SH-SY5Y (cell line): ENCODE data around the gene MSANTD3.

Experiments used
- GATA2 ChIP-seq: IDR thresholded peaks from 2 replicates; pipeline ENCODE4 v1.6.1; 2011; ENCODE audit warnings: mild to moderate bottlenecking, low read depth, low read length
- GATA3 ChIP-seq: IDR thresholded peaks from 2 replicates; pipeline ENCODE4 v1.6.1; 2011; ENCODE audit warnings: low read depth, mild to moderate bottlenecking, low read length, moderate library complexity

DNA sequence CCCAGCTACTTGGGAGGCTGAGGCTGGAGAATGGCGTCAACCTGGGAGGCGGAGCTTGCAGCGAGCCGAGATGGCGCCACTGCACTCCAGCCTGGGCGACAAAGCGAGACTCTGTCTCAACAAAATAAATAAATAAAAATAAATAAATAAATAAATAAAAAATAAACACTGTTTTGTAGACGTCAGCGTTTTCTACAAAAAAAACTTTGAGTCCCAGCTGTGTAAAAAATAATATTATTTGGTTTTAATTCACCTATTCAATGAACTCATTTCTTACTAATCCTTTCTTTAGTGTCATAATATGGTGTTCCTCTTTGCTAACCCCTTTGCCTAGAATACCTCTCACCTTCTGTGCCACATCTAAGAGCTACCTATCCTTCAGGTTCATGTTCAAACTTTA is 30.2 kb upstream of the MSANTD3 start:
- TF ChIP-seq GATA3, result no peak
- TF ChIP-seq GATA2, result no peak
